Measurements from ENCODE around the gene NGRN.
"Not testable (repeated sequence)": the region's sequence is repeated elsewhere in the genome, so short reads cannot be mapped to it uniquely, and the experiment has no call there.

Gene NGRN

DNA sequence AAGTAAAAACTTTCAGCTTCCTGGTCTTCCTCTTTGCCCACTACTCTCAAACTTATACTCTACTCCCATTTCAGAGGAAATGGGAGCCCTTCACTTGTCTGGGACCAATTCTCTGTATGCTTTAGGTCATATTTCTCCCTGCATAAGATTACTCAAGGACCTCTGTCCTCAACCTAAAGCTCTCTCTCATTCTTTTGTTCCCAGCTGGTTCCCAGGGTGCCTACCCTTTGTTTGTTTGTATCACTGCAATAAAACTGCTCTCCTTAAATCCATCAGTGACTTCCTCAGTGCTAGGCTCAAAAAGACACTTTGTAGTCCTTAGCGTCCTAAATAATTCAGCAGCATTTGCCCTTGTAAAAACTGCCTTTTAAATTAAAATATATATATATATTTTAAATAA is 2.9 kb downstream of the NGRN start:
- TF ChIP-seq, protein P1, sequence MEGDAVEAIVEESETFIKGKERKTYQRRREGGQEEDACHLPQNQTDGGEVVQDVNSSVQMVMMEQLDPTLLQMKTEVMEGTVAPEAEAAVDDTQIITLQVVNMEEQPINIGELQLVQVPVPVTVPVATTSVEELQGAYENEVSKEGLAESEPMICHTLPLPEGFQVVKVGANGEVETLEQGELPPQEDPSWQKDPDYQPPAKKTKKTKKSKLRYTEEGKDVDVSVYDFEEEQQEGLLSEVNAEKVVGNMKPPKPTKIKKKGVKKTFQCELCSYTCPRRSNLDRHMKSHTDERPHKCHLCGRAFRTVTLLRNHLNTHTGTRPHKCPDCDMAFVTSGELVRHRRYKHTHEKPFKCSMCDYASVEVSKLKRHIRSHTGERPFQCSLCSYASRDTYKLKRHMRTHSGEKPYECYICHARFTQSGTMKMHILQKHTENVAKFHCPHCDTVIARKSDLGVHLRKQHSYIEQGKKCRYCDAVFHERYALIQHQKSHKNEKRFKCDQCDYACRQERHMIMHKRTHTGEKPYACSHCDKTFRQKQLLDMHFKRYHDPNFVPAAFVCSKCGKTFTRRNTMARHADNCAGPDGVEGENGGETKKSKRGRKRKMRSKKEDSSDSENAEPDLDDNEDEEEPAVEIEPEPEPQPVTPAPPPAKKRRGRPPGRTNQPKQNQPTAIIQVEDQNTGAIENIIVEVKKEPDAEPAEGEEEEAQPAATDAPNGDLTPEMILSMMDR (IDR thresholded peaks at IDR 0.05; ENCODE audit: borderline replicate concordance, insufficient read depth, low read depth, low read length) = no peak
- no peak overlapping the region for H3K4me3 ChIP-seq (ENCODE audit: low read depth, low read length)

GRCh38 chr15:90270502-90271150 is 5.2 kb downstream of the NGRN start:
- TF ChIP-seq, protein P1 (IDR thresholded peaks at IDR 0.05; ENCODE audit: borderline replicate concordance, insufficient read depth, low read depth, low read length) = no peak
- H3K4me3 ChIP-seq (ENCODE audit: low read depth, low read length) = no peak overlapping the region

- TF ChIP-seq, protein P1 (IDR thresholded peaks at IDR 0.05; ENCODE audit: borderline replicate concordance, insufficient read depth, low read depth, low read length) = no peak
- no peak overlapping the region for H3K4me3 ChIP-seq (ENCODE audit: low read depth, low read length)
Observed at GRCh38 chr15:90271459-90272166, 6.1 kb downstream of the NGRN start.

- not testable (repeated sequence) for H3K4me3 ChIP-seq (ENCODE audit: low read depth, low read length)
Observed at GRCh38 chr15:90278467-90278866, 13.0 kb downstream of the NGRN start.

DNA sequence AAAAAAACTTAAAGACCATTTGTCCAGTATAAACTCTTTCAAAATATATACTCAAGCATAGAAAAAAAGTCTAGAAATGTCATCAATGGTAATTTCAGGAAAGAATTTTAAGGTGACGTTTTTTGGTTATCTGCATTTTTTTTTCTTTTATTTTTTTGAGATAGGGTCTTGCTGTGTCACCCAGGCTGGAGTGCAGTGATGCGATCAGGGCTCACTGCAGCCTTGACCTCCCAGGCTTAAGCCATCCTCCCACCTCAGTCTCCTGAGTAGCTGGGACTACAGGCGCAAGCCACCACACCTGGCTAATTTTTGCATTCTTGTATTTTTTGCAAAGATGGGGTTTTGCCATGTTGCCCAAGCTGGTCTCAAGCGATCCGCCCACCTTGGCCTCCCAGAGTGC is 15.3 kb downstream of the NGRN start:
- not testable (repeated sequence) for H3K4me3 ChIP-seq (ENCODE audit: low read depth, low read length)

DNA sequence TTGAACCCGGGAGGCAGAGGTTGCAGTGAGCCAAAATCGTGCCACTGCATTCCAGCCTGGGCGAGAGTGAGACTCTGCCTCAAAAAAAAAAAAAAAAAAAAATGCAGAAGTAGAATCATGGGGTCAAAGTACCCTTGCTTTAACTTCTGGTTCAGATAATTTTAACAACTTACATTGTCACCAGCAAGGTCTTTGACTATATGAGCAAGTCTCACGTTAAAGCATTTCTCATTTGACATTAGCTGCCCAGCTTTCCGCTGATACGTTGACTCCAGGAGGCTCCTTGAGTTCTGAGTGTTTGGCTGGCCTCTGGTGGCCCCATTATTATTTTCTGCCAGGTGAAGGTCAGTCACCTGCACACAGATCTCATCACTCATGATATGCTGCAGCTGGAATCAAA is 16.2 kb downstream of the NGRN start:
- H3K4me3 ChIP-seq (ENCODE audit: low read depth, low read length) = not testable (repeated sequence)

GRCh38 chr15:90286678-90287077 is 21.2 kb downstream of the NGRN start:
- H3K4me3 ChIP-seq (ENCODE audit: low read depth, low read length) = no peak overlapping the region
- TF ChIP-seq, protein P1 (IDR thresholded peaks at IDR 0.05; ENCODE audit: borderline replicate concordance, insufficient read depth, low read depth, low read length) = peak; percentile 41; the same call in 1 of the 2 replicates

DNA sequence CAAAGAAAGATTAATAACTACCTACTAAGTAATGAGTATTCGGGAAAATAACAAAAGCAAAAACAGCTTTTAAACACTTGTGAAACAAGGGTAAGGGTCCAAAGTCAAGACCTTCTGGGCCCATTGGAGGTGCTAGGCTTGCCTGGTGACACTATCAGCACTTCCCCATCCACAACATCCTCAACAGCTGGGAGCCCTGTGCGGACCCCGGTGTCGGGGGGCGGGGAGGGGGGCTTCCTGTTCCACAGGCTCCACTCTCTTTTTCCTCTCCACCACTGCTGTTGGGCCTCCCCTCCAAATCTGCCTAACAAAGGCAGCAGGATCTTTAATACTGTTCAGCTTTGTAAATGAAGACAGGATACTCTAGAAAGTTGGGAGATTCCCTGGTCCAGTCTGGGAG is 21.6 kb downstream of the NGRN start:
- H3K4me3 ChIP-seq (ENCODE audit: low read depth, low read length) = no peak overlapping the region
- TF ChIP-seq, protein P1 (IDR thresholded peaks at IDR 0.05; ENCODE audit: borderline replicate concordance, insufficient read depth, low read depth, low read length) = no peak
